CD4-positive, alpha-beta T cell (primary cell): ENCODE results near the gene TMX1. TPM values are rescaled to one million over a fixed set of nuclear protein-coding genes. Genes with fewer than 3 reads are reported as not detected.

Experiments used
- ATAC-seq: fragments of 200-7000 bp; cut with Tn5 transposase; one replicate; pipeline ENCODE4 v1.10.0; 2022; ENCODE audit warnings: mild to moderate bottlenecking; ENCODE audit not compliant: poor library complexity
- CTCF ChIA-PET: fragments of 350-600 bp; sonication (Branson Sonifier 250); formaldehyde crosslinking; loops from one replicate; lab custom pipeline; 2021; ENCODE audit warnings: antibody characterized with exemption, inconsistent platforms; lab: Charles Lee
- POLR2A ChIA-PET: fragments of 350-600 bp; sonication (Branson Sonifier 250); formaldehyde crosslinking; loops from one replicate; lab custom pipeline; 2021; ENCODE audit warnings: antibody characterized with exemption, inconsistent platforms; lab: Charles Lee
- DNase-seq, 14 experiments: peaks; one replicate each; pipeline ENCODE4 v3.0.0-alpha.2; 2013 to 2020; ENCODE audit warnings: mixed read lengths in 2 of 14
- H3K27ac ChIP-seq, 2 donors: one replicate each; pipeline versions ENCODE4 v1.5.1 to v1.7.0; 2013; ENCODE audit warnings: low read length in 2 of 2, low read depth in 1 of 2, mild to moderate bottlenecking in 1 of 2
- H3K27me3 ChIP-seq, 2 experiments: 1 replicate in 1 of 2; 2 replicates in 1 of 2; pipeline versions ENCODE4 v1.6.1 to v1.7.0; 2013; ENCODE audit warnings: low read length in 2 of 2, control low read depth in 1 of 2, mild to moderate bottlenecking in 1 of 2, moderate library complexity in 1 of 2; ENCODE audit not compliant: insufficient read depth in 2 of 2, control insufficient read depth in 1 of 2
- H3K36me3 ChIP-seq: one replicate; pipeline ENCODE4 v1.6.1; 2013; ENCODE audit warnings: low read length, control low read depth; ENCODE audit not compliant: insufficient read depth
- H3K4me1 ChIP-seq: one replicate; pipeline ENCODE4 v1.6.1; 2013; ENCODE audit warnings: low read length, control low read depth; ENCODE audit not compliant: insufficient read depth
- H3K4me3 ChIP-seq: one replicate; pipeline ENCODE4 v1.5.1; 2013; ENCODE audit warnings: mild to moderate bottlenecking, low read length, moderate library complexity
- H3K9me3 ChIP-seq, 2 experiments: 1 replicate in 1 of 2; 2 replicates in 1 of 2; pipeline versions ENCODE4 v1.6.1 to v1.7.0; 2013; ENCODE audit warnings: low read length in 2 of 2, mild to moderate bottlenecking in 2 of 2, control low read depth in 1 of 2, moderate library complexity in 1 of 2; ENCODE audit not compliant: control insufficient read depth in 1 of 2, insufficient read depth in 1 of 2
- H3K27ac Mint-ChIP-seq: one replicate; pipeline ENCODE4 v1.8.0; 2020; ENCODE audit warnings: mixed read lengths
- H3K27me3 Mint-ChIP-seq: one replicate; pipeline ENCODE4 v1.8.0; 2021; ENCODE audit warnings: mixed read lengths
- H3K36me3 Mint-ChIP-seq: one replicate; pipeline ENCODE4 v1.8.0; 2021; ENCODE audit warnings: low read depth, mixed read lengths
- H3K4me1 Mint-ChIP-seq: one replicate; pipeline ENCODE4 v1.8.0; 2021; ENCODE audit warnings: low read depth, mixed read lengths
- H3K4me3 Mint-ChIP-seq: one replicate; pipeline ENCODE4 v1.8.0; 2020; ENCODE audit warnings: mild to moderate bottlenecking, mixed read lengths
- H3K9me3 Mint-ChIP-seq: one replicate; pipeline ENCODE4 v1.8.0; 2020; ENCODE audit warnings: mixed read lengths
- CTCF ChIP-seq: fragments of 200-600 bp; IDR thresholded peaks from one replicate; pipeline ENCODE4 v1.8.0; 2022; ENCODE audit warnings: antibody characterized with exemption, mild to moderate bottlenecking
- intact Hi-C, 2 experiments: fragments of 100-400 bp; cut with DNase I in 1 of 2; cut with micrococcal nuclease in 1 of 2; formaldehyde crosslinking; loops; one replicate each; pipeline versions ENCODE4 v1.15.1 to v1.9.0; 2023 to 2025; cut with DNase I, micrococcal nuclease
- total RNA-seq, 174 experiments: library from RNA in 2 of 174; stranded (reverse) in 2 of 174; gene quantifications; one replicate each; pipeline ENCODE4 v1.2.3 and lab custom pipeline; 2021 to 2026

TMX1 gene
- total RNA-seq, 2 experiments from 2014 or later = 9.5 to 11.0 TPM

DNA sequence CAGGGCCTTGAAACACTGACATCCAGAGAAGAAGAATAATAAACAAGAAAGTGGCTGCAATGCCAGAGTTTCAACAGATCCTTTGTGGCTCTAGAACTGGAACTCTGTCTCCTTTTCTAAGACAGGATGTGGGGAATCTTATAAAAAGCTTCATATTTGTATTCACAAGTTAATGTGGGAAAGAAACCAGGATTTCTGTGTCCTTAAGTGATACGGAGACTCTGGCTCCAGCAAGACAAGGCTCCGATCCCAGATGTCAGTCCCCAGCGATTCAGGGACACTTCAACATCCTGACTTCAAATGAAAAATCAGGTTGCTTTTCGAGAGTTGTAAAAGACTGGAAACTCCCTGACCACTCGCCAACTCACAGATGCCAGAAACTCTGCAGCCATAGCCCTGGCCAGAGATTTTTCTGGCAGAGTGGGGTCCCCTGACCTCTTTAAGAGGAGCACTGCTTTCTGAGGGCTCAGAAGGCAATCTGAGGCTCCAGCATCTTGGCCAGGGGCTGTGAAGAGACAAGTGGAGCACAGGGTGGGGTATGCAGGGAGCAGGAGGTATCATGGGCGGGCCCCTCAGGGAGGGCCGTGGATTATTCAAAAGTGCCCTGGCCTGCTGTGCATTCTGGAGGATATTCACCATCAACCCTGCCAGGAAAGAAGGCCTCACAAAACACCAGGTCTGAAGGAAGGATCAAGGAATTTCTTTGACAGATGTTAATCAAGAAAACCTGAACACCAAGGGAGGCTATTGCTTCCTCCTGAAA lies 53.3 kb downstream of the TMX1 start:
- no peaks in the 10 kb centered on the region for H3K4me1 Mint-ChIP-seq
- H3K9me3 Mint-ChIP-seq = no peaks in the 10 kb centered on the region
- ChIA-PET CTCF (no interaction called here), POLR2A (no interaction called here)
- no peaks in the 10 kb centered on the region for H3K27me3 ChIP-seq
- intact Hi-C loops = no loop called here
- H3K4me3 ChIP-seq = no peak overlapping the region
- H3K27me3 Mint-ChIP-seq = no peaks in the 10 kb centered on the region
- H3K36me3 Mint-ChIP-seq = no peaks in the 10 kb centered on the region
- no peak for TF ChIP-seq CTCF
- DNase-seq = no peak
- H3K4me1 ChIP-seq = no peaks in the 10 kb centered on the region
- ATAC-seq = no peak
- H3K4me3 Mint-ChIP-seq = no peak overlapping the region
- H3K27ac ChIP-seq = no peak overlapping the region
- no peaks in the 10 kb centered on the region for H3K36me3 ChIP-seq
- no peaks in the 10 kb centered on the region for H3K9me3 ChIP-seq
- H3K27ac Mint-ChIP-seq = no peak overlapping the region

DNA sequence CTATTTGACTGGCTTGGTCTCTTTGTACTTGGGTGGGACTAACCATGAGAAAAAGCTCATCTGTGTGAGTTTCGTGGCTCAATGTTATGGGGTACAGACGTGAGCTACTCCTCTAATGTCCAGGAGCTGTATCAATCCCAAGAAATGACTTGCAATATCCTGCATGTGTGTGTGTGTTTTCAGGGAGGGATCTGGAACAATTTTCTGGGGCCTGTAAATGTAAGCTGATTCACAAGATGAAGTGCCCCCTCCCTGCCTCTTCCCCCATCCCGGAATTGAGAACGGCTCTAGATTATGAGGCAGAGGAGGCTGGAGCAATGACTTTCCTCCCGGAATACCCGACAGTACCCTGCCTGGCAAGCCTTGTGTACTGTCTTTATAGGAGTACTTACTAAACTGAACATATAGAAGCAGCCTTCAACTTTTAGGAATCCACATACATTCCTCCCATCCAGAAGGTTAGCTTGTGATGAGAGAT lies 53.9 kb downstream of the TMX1 start:
- intact Hi-C loops = no loop called here
- H3K4me1 ChIP-seq = no peaks in the 10 kb centered on the region
- no peak overlapping the region for H3K27ac ChIP-seq
- no peaks in the 10 kb centered on the region for H3K9me3 Mint-ChIP-seq
- H3K36me3 ChIP-seq = no peaks in the 10 kb centered on the region
- no peaks in the 10 kb centered on the region for H3K4me1 Mint-ChIP-seq
- no peaks in the 10 kb centered on the region for H3K27me3 ChIP-seq
- ChIA-PET CTCF (no interaction called here), POLR2A (no interaction called here)
- H3K36me3 Mint-ChIP-seq = no peaks in the 10 kb centered on the region
- no peak for DNase-seq
- no peak overlapping the region for H3K4me3 ChIP-seq
- H3K9me3 ChIP-seq = no peaks in the 10 kb centered on the region
- H3K4me3 Mint-ChIP-seq = no peak overlapping the region
- no peak for TF ChIP-seq CTCF
- H3K27me3 Mint-ChIP-seq = no peaks in the 10 kb centered on the region
- H3K27ac Mint-ChIP-seq = no peak overlapping the region
- no peak for ATAC-seq

- TF ChIP-seq CTCF = no peak
- no peaks in the 10 kb centered on the region for H3K4me1 ChIP-seq
- no peaks in the 10 kb centered on the region for H3K36me3 Mint-ChIP-seq
- intact Hi-C loops = no loop called here
- no peak overlapping the region for H3K4me3 Mint-ChIP-seq
- ChIA-PET CTCF (no interaction called here), POLR2A (no interaction called here)
- H3K36me3 ChIP-seq = no peaks in the 10 kb centered on the region
- no peaks in the 10 kb centered on the region for H3K9me3 Mint-ChIP-seq
- H3K9me3 ChIP-seq = no peaks in the 10 kb centered on the region
- ATAC-seq (no peak), DNase-seq (no peak)
- H3K27me3 ChIP-seq = no peaks in the 10 kb centered on the region
- no peak overlapping the region for H3K4me3 ChIP-seq
- no peaks in the 10 kb centered on the region for H3K4me1 Mint-ChIP-seq
- no peak overlapping the region for H3K27ac Mint-ChIP-seq
- no peaks in the 10 kb centered on the region for H3K27me3 Mint-ChIP-seq
- no peak overlapping the region for H3K27ac ChIP-seq
Measured at GRCh38 chr14:51294951-51295525, 55.0 kb downstream of the TMX1 start.
